ENCODE measurements around the gene SUDS3.

DNA sequence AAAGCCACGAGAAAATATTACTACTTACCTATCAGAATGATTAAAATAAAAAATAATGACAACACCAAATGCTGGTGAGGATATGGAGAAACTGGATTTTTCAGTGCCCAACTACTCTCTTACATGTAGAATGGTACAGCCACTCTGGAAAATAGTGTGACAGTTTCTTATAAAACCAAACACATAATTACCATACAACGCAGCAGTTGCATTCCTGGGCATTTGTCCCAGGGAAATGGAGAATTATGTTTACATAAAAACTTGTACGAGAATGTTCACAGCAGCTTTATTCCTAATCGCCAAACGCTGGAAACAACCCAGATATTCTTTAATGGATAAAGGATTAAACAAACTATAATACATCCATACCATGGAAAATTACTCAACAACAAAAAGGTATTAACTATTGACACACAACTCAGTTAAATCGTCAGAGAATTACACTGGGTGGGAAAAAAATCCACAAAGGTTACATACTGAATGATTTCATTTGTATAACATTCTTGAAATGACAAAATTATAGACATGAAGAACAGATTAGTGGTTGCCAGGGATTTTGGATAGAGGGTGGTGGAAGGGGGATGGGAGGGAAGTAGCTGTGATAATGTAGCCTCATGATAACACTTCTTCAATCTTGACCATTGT lies 39.0 kb upstream of the SUDS3 start:
- TF ChIP-seq, protein P1, sequence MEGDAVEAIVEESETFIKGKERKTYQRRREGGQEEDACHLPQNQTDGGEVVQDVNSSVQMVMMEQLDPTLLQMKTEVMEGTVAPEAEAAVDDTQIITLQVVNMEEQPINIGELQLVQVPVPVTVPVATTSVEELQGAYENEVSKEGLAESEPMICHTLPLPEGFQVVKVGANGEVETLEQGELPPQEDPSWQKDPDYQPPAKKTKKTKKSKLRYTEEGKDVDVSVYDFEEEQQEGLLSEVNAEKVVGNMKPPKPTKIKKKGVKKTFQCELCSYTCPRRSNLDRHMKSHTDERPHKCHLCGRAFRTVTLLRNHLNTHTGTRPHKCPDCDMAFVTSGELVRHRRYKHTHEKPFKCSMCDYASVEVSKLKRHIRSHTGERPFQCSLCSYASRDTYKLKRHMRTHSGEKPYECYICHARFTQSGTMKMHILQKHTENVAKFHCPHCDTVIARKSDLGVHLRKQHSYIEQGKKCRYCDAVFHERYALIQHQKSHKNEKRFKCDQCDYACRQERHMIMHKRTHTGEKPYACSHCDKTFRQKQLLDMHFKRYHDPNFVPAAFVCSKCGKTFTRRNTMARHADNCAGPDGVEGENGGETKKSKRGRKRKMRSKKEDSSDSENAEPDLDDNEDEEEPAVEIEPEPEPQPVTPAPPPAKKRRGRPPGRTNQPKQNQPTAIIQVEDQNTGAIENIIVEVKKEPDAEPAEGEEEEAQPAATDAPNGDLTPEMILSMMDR (conservative IDR thresholded peaks at IDR 0.05 in 1 of 2, IDR thresholded peaks at IDR 0.05 in 1 of 2; ENCODE audit: low read depth in 1 of 2, low read length in 2 of 2) = no peak
- TF ChIP-seq EZH2 (IDR thresholded peaks at IDR 0.05; ENCODE audit: low read length, missing control alignments) = no peak

Data from fibroblast of lung (primary cell).